Omental fat pad (tissue), 4 donors: ENCODE data around the gene CTDSPL. TPM values are rescaled to one million over a fixed set of nuclear protein-coding genes. Genes with fewer than 3 reads are reported as not detected.

ENCODE experiments used
- ATAC-seq: fragments of 150-250 bp; one replicate; pipeline ENCODE4 v1.9.1; 2016; ENCODE audit warnings: mild to moderate bottlenecking, moderate library complexity; ENCODE audit not compliant: low FRiP score
- DNase-seq: peaks from one replicate; pipeline ENCODE4 v3.0.0-alpha.2; 2019; ENCODE audit warnings: low spot score
- CTCF ChIP-seq, 3 donors: fragments of 450-650 bp; IDR thresholded peaks; one replicate each; pipeline ENCODE4 v1.5.1; 2016 to 2017; ENCODE audit warnings: antibody characterized with exemption in 3 of 3, mild to moderate bottlenecking in 3 of 3, moderate library complexity in 2 of 3
- total RNA-seq, 4 donors: library from RNA; depleted of rRNA; stranded (reverse); fragments of >200 nt; gene quantifications; one replicate each; pipeline ENCODE4 v1.1.0, GENCODE V29; 2016

Gene CTDSPL
- total RNA-seq, 4 donors from 2014 or later: 23.9 to 41.8 (median 33.2) TPM

DNA sequence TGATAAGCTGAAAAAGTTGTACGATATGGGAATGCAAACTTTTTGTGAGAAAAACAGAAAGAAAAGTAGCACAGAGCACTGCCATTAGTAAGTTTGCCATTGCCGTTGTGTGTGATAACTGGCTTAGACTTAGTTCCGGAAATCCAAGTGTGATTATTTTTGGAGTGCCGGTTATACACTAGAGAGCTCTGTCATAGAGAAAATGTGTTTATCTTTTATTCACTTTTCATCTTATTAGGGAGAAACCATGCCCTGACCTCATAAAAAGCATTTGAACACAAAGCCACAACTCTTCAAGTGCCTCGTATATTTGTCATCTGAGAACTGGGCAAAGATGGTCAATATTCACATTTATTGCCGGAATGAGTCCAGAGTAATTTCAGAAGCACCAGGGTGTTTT, 36.1 kb downstream of the CTDSPL start:
- DNase-seq (no peak), ATAC-seq (no peak)
- TF ChIP-seq CTCF (IDR thresholded peaks at IDR 0.05): no peak

DNA sequence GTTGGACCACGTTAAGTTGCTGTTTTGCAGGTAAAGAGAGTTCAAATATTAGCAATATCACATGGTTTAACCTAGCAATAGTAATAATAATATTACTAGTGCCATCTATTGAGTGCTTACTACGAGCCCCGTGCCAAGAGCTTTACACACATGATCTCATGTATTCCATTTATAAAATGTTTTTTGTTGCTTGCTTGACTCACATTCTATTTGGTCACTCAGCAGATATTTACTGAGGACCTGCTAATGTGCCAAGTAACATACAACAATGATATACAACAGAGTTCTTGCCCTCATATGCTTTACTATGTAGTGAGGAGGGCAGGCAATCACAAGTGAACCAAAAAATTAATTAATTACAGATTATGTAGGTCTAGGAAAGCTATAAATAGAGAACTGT, 36.7 kb downstream of the CTDSPL start:
- ATAC-seq (no peak), DNase-seq (no peak)
- no peak for TF ChIP-seq CTCF (IDR thresholded peaks at IDR 0.05)

- ATAC-seq: no peak
- TF ChIP-seq CTCF (IDR thresholded peaks at IDR 0.05): no peak
- DNase-seq: no peak
These were observed 37.5 kb downstream of the CTDSPL start for GRCh38 chr3:37899101-37899707.

DNA sequence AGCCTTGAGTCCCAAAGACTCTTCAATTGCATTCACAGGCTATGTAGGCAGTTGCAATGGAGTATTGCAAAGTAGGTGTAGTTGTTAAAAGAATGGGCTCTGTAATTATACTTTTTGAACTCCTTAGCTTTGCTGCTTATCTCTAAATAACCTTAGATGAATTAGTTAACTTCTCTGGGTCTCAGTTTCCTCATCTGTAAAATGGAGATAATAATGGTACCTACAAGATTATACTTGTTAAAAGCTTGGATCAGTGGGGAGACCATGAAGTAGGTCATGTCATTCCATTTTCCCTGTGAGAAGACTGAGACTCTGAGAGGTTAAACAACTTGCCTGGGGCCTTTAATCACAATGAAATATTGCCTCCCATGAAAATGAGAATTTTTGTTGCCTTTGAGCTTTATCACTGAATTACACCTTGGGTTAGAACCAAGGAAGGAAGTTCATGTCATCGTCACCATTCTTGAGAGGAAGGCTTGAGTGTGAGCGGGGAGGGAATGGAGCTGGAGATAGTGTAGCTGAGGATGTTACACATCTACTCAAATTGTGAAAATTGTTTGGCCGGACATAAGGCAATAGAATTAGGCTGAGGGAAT, 38.1 kb downstream of the CTDSPL start:
- no peak for DNase-seq
- ATAC-seq: no peak
- TF ChIP-seq CTCF (IDR thresholded peaks at IDR 0.05): no peak

DNA sequence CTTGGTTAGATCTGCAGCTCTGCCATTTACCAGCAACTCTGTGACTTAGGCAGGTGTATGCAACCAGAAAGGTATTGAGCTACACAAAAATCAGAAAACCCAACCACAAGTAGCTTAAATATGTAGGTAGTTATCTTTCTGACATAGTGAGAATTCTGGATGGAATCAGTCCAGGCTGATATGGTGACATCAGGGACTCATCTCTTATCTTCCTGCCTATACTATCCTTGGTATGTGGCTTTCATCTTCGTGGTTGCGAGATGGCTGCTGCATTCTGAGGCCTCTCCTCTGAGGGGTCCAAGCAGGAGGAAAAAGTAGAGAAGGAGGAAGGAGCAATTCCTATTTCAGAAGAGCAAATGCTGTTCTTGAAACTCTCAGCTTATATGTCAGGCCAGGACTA, 40.0 kb downstream of the CTDSPL start:
- no peak for TF ChIP-seq CTCF (IDR thresholded peaks at IDR 0.05)
- DNase-seq (no peak), ATAC-seq (no peak)

GRCh38 chr3:37902674-37903073, 41.0 kb downstream of the CTDSPL start:
- ATAC-seq (no peak), DNase-seq (no peak)
- TF ChIP-seq CTCF (IDR thresholded peaks at IDR 0.05): no peak

DNA sequence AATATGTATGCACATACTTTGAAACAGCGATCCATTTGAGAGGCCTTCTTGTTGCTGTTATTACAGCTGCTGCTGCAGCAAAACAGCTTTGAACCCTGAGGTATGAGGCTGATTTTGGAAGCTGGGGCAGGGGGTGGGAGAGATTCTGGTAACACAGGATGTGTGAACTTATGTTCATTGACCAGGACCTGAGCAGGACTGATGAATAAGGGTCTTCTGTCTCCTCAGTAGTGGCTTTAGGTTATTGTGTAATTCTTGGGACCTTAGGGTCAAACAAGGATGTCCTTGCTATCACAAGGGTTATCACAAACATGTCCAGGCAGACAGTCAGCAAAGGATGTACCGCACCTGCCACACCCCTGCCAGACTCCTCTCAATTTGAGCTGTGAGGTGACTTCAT, 41.6 kb downstream of the CTDSPL start:
- no peak for ATAC-seq
- no peak for TF ChIP-seq CTCF (IDR thresholded peaks at IDR 0.05)
- no peak for DNase-seq
